CD4-positive, alpha-beta T cell treated with Interleukin-15 for 4 hours (primary cell): ENCODE measurements around the gene PIGV.

Experiments used
- DNase-seq: peaks from one replicate; pipeline ENCODE4 v3.0.0-alpha.2; 2020; ENCODE audit warnings: low spot score

PIGV gene

GRCh38 chr1:26787706-26788514, at the start of gene PIGV:
PIGV (plus strand) TSS chr1:26787950; CDS start chr1:26790816, 2,866 bp downstream.
- DNase-seq, result peak; percentile 84

DNA sequence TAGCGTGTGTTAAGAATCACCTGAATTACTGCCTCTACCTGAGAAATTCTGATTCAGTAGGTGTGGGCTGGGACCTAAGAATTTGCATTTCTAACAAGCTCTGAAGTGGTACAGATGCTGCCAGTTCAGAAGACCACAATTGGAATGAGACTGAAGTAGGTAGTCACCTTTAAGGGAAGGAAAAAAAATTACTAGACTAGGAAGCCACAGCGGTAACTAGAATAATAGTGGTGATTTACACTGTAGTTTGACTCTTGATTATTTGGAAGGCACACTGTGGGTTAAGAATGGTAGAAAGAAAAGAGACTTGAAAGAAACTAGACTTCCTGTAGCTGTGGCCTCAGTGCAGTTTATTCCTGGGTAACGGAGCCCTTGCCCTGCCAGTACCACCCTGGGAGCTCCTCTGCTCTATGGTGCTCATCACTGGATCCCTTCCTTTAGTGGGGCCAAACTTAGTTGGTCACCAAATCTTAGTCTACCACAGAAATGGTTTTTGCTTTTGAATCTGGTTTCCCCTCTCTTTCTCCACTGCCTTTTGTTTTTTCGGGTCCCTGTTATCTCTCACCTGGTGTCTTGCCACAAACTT, 48.3 kb upstream of the PIGV start:
- DNase-seq, result peak; percentile 67

GRCh38 chr1:26740023-26740634, 47.6 kb upstream of the PIGV start:
- no peak for DNase-seq

DNA sequence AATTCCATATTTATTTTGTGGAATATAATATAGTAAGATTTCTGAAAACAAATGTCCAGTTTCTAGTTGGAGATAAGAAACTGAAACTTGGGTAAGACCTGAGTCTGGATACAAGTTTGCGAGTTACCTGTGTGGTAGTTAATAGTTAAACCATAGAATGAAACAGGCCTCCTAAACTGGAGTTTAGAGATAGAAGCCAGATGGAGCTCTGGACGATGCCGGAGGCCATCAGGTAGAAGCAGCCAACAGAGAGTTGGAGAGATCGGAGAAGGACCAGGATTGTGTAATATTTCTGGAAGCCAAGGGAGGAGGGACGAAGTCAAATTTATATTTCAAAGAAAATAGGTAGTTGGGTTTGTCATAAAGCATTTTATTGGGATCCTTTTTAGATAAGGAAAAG, 46.8 kb upstream of the PIGV start:
- no peak for DNase-seq

GRCh38 chr1:26743426-26744059, 44.2 kb upstream of the PIGV start:
- no peak for DNase-seq

DNA sequence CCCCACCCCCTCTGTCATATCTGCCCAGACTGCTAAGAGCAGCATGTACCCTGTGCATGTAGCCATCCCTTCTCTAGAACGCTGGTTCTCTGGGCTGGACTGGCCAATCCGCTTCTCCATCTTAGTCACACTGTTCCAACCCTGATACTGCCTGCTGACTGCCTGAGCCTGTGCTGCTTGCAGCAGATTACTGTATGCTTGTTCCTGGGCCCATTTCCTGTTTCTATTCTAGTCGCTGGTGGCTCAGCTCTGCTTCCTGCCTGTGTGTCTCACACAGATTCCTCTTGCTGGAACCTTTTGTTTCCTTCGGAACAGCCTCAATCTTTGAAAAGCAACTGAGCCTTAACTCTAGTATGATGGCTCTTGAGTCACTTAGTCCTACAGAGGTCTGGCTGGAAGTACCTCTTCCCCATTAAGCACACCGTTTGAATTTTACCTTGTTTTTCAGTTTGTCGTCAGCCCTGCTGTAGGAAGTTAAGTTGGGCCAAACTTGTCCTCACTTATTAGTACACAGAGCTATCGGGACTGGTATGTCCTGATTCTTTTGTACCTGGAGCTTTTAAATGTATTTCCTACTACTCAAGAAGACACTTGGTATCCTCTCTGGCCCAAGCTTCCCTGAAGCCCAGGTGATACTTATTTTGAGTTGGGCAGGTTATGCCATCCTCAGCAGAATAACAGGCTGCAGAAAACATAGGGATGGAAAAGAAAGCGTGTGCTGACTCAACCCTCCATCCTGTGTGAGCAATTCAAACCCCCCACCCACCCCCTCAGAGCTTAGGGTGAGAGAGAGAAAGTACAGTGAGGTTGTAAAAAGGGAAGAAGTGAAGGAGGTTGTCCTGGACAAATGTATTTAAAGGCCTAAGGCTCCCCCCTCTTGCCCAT, 43.4 kb upstream of the PIGV start:
- peak; percentile 92 for DNase-seq

- DNase-seq, result no peak
Measured at GRCh38 chr1:26745191-26745590, 42.6 kb upstream of the PIGV start.

DNA sequence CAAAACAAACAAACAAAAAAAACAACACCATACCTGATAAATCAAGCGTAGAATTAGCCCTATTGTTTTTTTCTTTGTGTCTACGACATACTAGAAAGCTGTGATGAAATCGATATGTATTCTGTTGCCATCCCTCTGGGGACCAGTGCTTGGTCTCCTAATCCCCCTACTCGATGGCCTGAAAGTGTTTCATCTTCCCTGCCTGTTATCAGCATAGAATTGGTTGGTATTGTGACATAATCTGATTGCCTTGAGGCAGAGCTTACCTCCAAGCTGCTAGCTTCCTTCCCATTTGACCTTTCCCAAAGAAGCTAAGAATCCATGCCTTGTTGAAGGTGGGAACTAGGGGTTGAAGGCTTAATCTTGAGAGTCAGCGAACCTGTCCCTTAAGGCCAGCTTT, 40.7 kb upstream of the PIGV start:
- no peak for DNase-seq

GRCh38 chr1:26748351-26748750, 39.4 kb upstream of the PIGV start:
- no peak for DNase-seq

DNA sequence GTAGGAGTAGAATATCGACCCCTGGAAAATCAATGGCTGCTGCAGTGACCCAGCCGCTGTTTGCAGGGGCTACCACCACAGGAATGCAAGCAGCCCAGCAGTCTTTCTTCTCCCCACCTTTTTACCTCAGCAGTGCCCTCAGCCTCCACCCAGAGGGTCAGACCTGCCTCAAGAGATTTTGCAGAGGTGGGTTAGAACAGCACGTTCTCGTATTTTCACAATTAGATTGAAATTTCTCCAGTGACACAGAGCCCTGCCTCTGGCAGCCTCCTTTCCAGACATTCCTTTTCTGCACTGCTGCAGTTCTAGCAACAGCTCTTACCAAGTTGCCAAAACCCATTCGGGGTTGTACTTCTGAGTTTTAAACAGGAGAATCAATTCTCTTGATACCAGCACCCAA, 38.3 kb upstream of the PIGV start:
- no peak for DNase-seq

DNA sequence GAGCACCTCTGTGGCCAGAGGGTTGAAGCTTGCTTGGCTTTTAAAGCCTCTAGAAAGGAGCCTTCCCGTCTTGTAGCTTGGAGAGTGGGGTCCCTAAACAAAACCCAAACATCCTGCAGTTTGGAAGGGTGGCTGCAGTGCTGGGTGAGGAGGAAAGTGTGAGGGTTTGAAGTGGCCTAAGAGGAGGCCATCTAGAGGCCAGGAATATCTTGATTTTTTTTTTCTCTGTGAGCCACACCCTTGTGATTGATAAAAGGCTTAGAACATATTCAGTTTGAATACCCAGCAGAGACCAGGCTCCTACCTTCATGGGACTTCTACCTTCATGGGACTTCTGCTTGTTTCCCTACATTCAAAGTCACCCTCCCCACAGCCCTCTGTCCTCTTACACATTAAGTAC, 37.3 kb upstream of the PIGV start:
- no peak for DNase-seq

DNA sequence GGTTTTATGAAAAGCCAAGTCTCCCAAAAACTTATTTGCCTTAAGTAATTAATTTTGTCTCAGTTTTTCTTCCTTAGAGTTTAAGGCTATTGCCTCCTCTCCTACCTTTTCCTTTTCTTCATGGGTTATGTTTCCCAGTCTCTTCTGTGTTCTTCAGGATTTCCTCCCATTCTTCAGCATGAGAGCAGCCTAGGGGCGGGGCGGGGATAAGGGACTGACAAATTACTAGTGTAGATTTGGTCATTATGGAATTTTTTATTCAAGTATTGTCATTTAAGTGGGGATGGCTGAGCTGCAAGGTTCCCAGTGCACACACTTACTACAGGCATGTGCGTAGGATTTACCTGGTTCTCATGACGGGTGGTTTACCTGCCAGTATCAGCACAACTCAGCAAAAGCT, 35.2 kb upstream of the PIGV start:
- DNase-seq, result no peak

GRCh38 chr1:26754086-26754874, 33.5 kb upstream of the PIGV start:
- no peak for DNase-seq

DNA sequence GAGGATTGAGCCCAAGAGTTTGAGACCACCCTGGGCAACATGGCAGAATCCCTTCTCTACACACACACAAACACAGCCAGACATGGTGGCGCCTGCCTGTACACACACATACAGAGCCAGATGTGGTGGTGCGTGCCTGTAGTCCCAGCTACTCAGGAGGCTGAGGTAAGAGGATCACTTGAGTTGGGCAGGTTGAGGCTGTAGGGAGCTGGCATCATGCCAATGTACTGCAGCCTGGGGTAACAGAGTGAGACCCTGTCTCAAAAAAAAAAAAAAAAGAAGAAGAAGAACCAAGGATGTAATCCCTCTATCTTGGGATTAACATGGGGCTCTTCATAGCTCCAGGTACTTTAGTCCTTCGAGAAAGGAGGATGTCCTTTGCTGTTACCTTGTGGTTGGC, 29.4 kb upstream of the PIGV start:
- DNase-seq, result no peak

GRCh38 chr1:26759531-26759930, 28.2 kb upstream of the PIGV start:
- DNase-seq, result no peak

- DNase-seq, result no peak
Measured at GRCh38 chr1:26761217-26761616, 26.5 kb upstream of the PIGV start.

GRCh38 chr1:26767714-26768113, 20.0 kb upstream of the PIGV start:
- DNase-seq, result no peak

DNA sequence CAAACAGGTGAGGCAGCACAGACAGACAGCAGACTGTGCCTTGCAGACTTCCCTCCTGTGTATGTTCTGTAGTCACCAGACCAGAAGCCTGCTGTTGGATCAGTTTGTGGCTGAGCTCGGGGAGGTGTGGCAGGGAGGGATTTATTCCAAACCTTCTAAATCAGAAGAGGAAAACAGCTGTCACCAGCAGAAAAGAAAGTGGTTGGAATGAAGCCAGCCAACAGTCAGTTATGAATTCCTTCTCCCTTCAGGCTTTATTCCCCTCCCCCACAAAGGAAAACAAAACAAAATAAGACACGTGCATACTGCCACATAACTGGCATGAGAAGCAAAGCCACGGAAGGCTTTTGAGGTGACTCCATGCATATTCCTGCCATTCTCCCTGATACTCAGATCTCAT, 19.0 kb upstream of the PIGV start:
- DNase-seq, result no peak

- DNase-seq, result no peak
Measured at GRCh38 chr1:26771285-26771642, 16.5 kb upstream of the PIGV start.

- DNase-seq, result no peak
Measured at GRCh38 chr1:26771643-26772321, 16.0 kb upstream of the PIGV start.

DNA sequence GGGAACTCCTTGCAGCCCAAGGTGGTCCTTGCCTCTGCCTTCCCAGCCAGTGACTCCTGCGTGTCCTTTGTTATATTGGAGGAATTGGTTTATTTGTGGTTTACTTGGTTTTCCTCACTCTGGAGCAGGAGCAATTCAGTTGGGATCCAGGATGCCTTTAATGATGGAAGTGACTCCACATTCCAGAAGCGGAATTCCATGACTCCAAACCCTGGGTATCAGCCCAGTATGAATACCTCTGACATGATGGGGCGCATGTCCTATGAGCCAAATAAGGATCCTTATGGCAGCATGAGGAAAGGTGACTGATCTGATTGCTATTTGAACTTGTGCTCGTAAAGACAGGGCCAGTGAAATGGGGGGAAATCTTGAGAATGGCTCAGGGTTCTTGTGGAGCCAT, 15.1 kb upstream of the PIGV start:
- DNase-seq, result no peak
